ENCODE data around the gene PTPN9.

PTPN9 gene

GRCh38 chr15:75606026-75606425 is 26.9 kb upstream of the PTPN9 start:
- Histone ChIP-seq H3K4me2 (ENCODE audit: low read length) (no peak overlapping the region), H3K9ac (ENCODE audit: low read length) (no peak overlapping the region), H3K36me3 (replicated peaks; ENCODE audit: low read depth, low read length) (peaks cover 35% of the 10 kb centered on the region), H3K4me1 (ENCODE audit: low read length) (no peaks in the 10 kb centered on the region), H3K27ac (ENCODE audit: low read length) (no peak overlapping the region), H3K4me3 (ENCODE audit: low read length) (no peak overlapping the region), H4K20me1 (ENCODE audit: insufficient read depth, low read length) (no peaks in the 10 kb centered on the region), H2AFZ (ENCODE audit: low read depth, low read length) (no peak overlapping the region), H3K9me3 (ENCODE audit: insufficient read depth, low read length) (no peaks in the 10 kb centered on the region), H3K79me2 (ENCODE audit: low read length) (no peaks in the 10 kb centered on the region), H3K27me3 (ENCODE audit: low read depth, low read length) (no peaks in the 10 kb centered on the region)
- TF ChIP-seq EZH2phosphoT487 (IDR thresholded peaks at IDR 0.05; ENCODE audit: low read depth), result no peak
- no peak for TF ChIP-seq CTCF (IDR thresholded peaks at IDR 0.05; ENCODE audit: low read depth, low read length)

- Histone ChIP-seq H3K27ac (ENCODE audit: low read length) (no peak overlapping the region), H2AFZ (ENCODE audit: low read depth, low read length) (no peak overlapping the region)
- TF ChIP-seq CTCF (IDR thresholded peaks at IDR 0.05; ENCODE audit: low read depth, low read length) (no peak), EZH2phosphoT487 (IDR thresholded peaks at IDR 0.05; ENCODE audit: low read depth) (no peak)
Observed at GRCh38 chr15:75599401-75599800, 20.3 kb upstream of the PTPN9 start.

DNA sequence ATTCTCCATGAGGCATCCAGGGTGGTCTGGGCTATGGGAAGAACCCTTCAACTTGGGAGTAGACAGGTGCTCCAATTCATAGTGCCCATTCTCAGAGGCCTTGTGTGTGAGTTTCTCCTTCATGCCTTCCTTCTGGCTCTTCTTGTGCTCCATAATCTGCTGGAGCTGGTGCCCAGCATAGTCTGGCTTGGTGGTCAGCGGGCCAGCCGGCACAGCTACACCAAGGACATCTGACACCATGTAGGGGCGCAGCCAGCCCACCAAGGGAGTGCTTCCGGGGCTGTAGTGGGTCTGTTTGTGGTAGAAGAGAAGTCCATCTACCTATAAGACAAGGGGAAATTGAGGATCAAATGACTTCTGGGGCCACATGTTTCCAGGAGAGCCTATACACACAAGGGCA is 19.2 kb upstream of the PTPN9 start:
- Histone ChIP-seq H3K9me3 (ENCODE audit: insufficient read depth, low read length) (no peaks in the 10 kb centered on the region), H3K27ac (ENCODE audit: low read length) (no peak overlapping the region), H2AFZ (ENCODE audit: low read depth, low read length) (no peak overlapping the region), H3K4me2 (ENCODE audit: low read length) (no peak overlapping the region), H3K36me3 (replicated peaks; ENCODE audit: low read depth, low read length) (peaks cover 41% of the 10 kb centered on the region), H3K4me1 (ENCODE audit: low read length) (no peaks in the 10 kb centered on the region), H3K4me3 (ENCODE audit: low read length) (no peak overlapping the region), H4K20me1 (ENCODE audit: insufficient read depth, low read length) (no peaks in the 10 kb centered on the region; the same call in 1 of the 2 replicates), H3K27me3 (ENCODE audit: low read depth, low read length) (no peaks in the 10 kb centered on the region), H3K9ac (ENCODE audit: low read length) (no peak overlapping the region), H3K79me2 (ENCODE audit: low read length) (no peaks in the 10 kb centered on the region)
- TF ChIP-seq EZH2phosphoT487 (IDR thresholded peaks at IDR 0.05; ENCODE audit: low read depth) (no peak), CTCF (IDR thresholded peaks at IDR 0.05; ENCODE audit: low read depth, low read length) (no peak)

More at GRCh38 chr15:75599401-75599800, 20.3 kb upstream of the PTPN9 start:
- H4K20me1 ChIP-seq (ENCODE audit: insufficient read depth, low read length), result no peaks in the 10 kb centered on the region; the same call in 1 of the 2 replicates
- no peaks in the 10 kb centered on the region for H3K9me3 ChIP-seq (ENCODE audit: insufficient read depth, low read length)
- no peaks in the 10 kb centered on the region for H3K27me3 ChIP-seq (ENCODE audit: low read depth, low read length)
- no peaks in the 10 kb centered on the region for H3K4me1 ChIP-seq (ENCODE audit: low read length)
- no peaks in the 10 kb centered on the region for H3K79me2 ChIP-seq (ENCODE audit: low read length)
- H3K4me3 ChIP-seq (ENCODE audit: low read length), result no peak overlapping the region
- H3K9ac ChIP-seq (ENCODE audit: low read length), result no peak overlapping the region
- H3K36me3 ChIP-seq (replicated peaks; ENCODE audit: low read depth, low read length), result peaks cover 42% of the 10 kb centered on the region
- H3K4me2 ChIP-seq (ENCODE audit: low read length), result no peak overlapping the region

DNA sequence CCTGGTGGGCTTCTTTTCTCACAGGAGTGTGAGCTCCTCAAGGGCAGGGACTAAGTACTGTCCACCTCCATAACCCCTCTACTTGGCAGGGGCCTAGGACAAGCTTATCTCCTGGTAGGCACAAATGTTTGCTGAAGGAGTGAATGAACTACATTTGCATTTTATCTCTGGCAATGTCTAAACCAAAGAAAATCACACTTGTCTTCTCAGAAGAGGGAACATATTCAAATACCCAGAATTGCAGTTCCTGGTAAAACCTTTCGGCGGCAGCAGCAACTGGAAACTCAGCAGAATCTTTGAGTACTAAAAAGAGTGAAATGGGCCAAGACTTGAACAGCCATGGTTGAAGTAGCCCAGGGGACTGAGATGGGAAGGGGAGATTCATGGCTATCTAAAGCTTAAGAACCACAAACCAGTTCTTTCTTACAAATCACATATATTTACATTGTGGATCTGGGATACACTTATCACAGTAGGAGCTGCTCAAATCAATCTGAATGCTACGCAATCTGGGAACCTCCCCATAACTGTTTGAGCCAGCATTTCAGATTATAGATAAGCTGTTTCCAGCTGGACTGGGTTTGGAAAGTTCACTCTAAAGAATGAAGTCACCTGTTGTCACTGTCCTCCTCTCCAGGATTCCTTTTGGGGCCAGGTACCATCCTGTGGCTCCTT is 18.7 kb upstream of the PTPN9 start:
- no peaks in the 10 kb centered on the region for H3K79me2 ChIP-seq (ENCODE audit: low read length)
- H3K9ac ChIP-seq (ENCODE audit: low read length), result no peak overlapping the region
- H2AFZ ChIP-seq (ENCODE audit: low read depth, low read length), result no peak overlapping the region
- no peak overlapping the region for H3K4me2 ChIP-seq (ENCODE audit: low read length)
- H3K4me3 ChIP-seq (ENCODE audit: low read length), result no peak overlapping the region
- H3K36me3 ChIP-seq (replicated peaks; ENCODE audit: low read depth, low read length), result peaks cover 41% of the 10 kb centered on the region
- no peaks in the 10 kb centered on the region; the same call in 1 of the 2 replicates for H4K20me1 ChIP-seq (ENCODE audit: insufficient read depth, low read length)
- TF ChIP-seq EZH2phosphoT487 (IDR thresholded peaks at IDR 0.05; ENCODE audit: low read depth) (no peak), CTCF (IDR thresholded peaks at IDR 0.05; ENCODE audit: low read depth, low read length) (peak; percentile 51)
- no peak overlapping the region for H3K27ac ChIP-seq (ENCODE audit: low read length)
- H3K9me3 ChIP-seq (ENCODE audit: insufficient read depth, low read length), result no peaks in the 10 kb centered on the region
- H3K4me1 ChIP-seq (ENCODE audit: low read length), result no peaks in the 10 kb centered on the region
- H3K27me3 ChIP-seq (ENCODE audit: low read depth, low read length), result no peaks in the 10 kb centered on the region

All from OCI-LY3 (cell line).